GM12873 (cell line): Measurements from ENCODE around the gene PPT2.

Experiments
- TF ChIP-seq, protein P1 (sequence below): IDR thresholded peaks from 2 replicates; pipeline ENCODE4 v1.5.1; 2012; ENCODE audit warnings: low read depth, mild to moderate bottlenecking, moderate library complexity, low read length, control low read depth; ENCODE audit not compliant: insufficient read depth; ENCODE audit errors: missing control alignments

Gene PPT2

GRCh38 chr6:32128751-32129296 lies 25.1 kb upstream of the PPT2 start:
- TF ChIP-seq, protein P1, sequence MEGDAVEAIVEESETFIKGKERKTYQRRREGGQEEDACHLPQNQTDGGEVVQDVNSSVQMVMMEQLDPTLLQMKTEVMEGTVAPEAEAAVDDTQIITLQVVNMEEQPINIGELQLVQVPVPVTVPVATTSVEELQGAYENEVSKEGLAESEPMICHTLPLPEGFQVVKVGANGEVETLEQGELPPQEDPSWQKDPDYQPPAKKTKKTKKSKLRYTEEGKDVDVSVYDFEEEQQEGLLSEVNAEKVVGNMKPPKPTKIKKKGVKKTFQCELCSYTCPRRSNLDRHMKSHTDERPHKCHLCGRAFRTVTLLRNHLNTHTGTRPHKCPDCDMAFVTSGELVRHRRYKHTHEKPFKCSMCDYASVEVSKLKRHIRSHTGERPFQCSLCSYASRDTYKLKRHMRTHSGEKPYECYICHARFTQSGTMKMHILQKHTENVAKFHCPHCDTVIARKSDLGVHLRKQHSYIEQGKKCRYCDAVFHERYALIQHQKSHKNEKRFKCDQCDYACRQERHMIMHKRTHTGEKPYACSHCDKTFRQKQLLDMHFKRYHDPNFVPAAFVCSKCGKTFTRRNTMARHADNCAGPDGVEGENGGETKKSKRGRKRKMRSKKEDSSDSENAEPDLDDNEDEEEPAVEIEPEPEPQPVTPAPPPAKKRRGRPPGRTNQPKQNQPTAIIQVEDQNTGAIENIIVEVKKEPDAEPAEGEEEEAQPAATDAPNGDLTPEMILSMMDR, result no peak

DNA sequence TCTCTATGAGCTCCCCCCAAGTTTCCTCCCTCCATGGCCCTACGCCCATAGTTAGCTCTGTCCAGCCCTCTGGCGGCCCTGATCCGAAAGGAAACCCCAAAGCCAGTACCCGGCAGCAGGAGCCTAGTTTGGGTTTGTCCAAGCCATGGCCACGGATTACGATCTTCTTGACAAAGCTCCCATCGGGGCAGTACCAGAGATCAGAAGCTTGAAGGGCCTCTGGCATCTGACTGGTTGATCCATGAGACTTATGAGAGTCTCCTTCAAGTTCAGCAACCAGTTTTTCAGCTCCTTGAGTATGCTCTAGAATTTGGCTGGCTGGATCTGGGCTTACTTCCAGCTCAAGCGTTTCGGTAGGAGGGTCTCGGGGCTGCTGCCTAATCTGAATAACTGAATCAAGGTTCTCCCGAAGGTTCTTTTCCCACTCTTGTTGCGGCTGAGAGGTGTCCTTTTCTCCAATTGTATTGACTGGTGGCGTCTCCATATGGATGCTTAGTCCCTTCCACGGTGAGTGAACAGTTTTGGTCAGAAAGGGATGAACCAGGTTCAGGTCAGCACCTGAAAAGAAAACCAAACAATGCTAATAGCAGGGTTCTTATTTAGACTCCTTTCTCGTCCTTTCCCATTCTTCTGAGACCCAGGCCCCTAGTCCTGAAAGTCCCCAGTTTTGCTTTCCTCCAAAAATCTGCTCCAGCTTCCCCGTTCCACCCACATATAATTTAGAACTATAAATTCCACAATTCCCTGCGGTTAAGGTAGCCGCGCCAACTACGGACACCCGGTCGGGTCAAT lies 24.4 kb upstream of the PPT2 start:
- TF ChIP-seq, protein P1, result no peak

GRCh38 chr6:32131439-32131948 lies 22.4 kb upstream of the PPT2 start:
- TF ChIP-seq, protein P1, result no peak

- TF ChIP-seq, protein P1, result no peak
Observed at GRCh38 chr6:32132110-32132509, 21.8 kb upstream of the PPT2 start.

DNA sequence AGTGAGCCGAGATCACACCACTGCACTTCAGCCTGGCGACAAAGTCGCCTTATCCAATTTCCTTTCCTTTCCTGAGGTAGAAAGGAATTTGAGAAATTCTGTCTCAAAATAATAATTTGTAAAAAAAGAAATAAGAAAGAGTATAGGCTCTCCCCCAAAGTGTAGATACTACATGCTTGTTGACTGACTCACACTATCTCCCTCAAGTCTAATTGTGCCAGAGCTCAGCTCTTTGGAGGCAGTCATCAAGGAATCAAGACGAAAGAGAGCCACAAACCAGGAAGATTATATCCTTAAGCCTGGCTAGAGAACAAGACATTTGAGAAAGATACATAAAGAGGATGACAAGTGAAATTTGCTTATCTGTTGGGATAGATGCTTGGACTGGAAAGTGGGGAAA lies 20.2 kb upstream of the PPT2 start:
- TF ChIP-seq, protein P1, result no peak

- TF ChIP-seq, protein P1, result no peak
Observed at GRCh38 chr6:32137454-32137853, 16.5 kb upstream of the PPT2 start.

DNA sequence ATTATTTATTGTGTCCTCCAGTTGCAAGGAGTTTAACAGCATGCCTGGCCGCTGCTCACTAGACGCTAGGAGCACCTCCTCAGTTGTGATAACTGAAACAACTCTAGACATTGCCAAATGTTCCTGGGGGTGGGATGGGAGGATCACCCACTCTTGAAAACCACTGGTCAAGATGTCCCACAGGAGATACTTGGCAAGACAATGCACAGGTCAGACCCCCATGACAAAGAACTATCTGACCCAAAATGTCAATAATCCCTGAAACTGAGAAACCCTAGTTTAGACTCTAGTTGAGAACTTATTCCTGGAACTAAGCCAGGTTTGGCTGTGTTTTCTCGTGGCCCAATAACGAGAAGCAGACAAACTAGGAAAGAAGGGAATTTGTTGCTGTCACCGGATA lies 14.4 kb upstream of the PPT2 start:
- TF ChIP-seq, protein P1, result no peak
